Stimulated activated CD8-positive, alpha-beta memory T cell treated with anti-CD3 and anti-CD28 coated beads, Interleukin-2, amount 100 ng/mL, for 1 hour (primary cell): Measurements from ENCODE around the gene MYCN.
"Not testable (repeated sequence)": the region's sequence is repeated elsewhere in the genome, so short reads cannot be mapped to it uniquely, and the experiment has no call there.

ENCODE experiments used
- DNase-seq, 2 donors: peaks; one replicate each; pipeline ENCODE4 v3.0.0-alpha.2; 2020; ENCODE audit warnings: low read depth in 2 of 2

The MYCN gene

GRCh38 chr2:15939854-15940660 is at the start of gene MYCN:
Gene MYCN, plus strand, starts transcription at chr2:15940550. Its CDS starts 1,515 bp downstream, at chr2:15942065.
- DNase-seq = no peak

- DNase-seq = no peak
These were observed 49.1 kb upstream of the MYCN start for GRCh38 chr2:15890936-15891905.

GRCh38 chr2:15892151-15892880 is 48.0 kb upstream of the MYCN start:
- no peak for DNase-seq

GRCh38 chr2:15893085-15893484 is 47.3 kb upstream of the MYCN start:
- DNase-seq = no peak

GRCh38 chr2:15893689-15894480 is 46.5 kb upstream of the MYCN start:
- DNase-seq = no peak

GRCh38 chr2:15894481-15895144 is 45.7 kb upstream of the MYCN start:
- DNase-seq = no peak

- DNase-seq = no peak
These were observed 44.5 kb upstream of the MYCN start for GRCh38 chr2:15895615-15896469.

- DNase-seq = no peak
These were observed 43.5 kb upstream of the MYCN start for GRCh38 chr2:15896859-15897258.

GRCh38 chr2:15897431-15898098 is 42.8 kb upstream of the MYCN start:
- no peak for DNase-seq

GRCh38 chr2:15899327-15899612 is 41.1 kb upstream of the MYCN start:
- DNase-seq = no peak

GRCh38 chr2:15899751-15900493 is 40.4 kb upstream of the MYCN start:
- DNase-seq = no peak

- DNase-seq = no peak
These were observed 39.1 kb upstream of the MYCN start for GRCh38 chr2:15901095-15901807.

- DNase-seq = no peak
These were observed 38.6 kb upstream of the MYCN start for GRCh38 chr2:15901808-15902130.

- DNase-seq = not testable (repeated sequence)
These were observed 36.4 kb upstream of the MYCN start for GRCh38 chr2:15903910-15904309.

- DNase-seq = no peak
These were observed 35.1 kb upstream of the MYCN start for GRCh38 chr2:15905267-15905645.

- no peak for DNase-seq
These were observed 34.3 kb upstream of the MYCN start for GRCh38 chr2:15905986-15906491.

- DNase-seq = no peak
These were observed 33.6 kb upstream of the MYCN start for GRCh38 chr2:15906778-15907177.
